RWPE2 (cell line): ENCODE data around the gene POC1B.

ENCODE experiments used
- ATAC-seq: fragments of 200-7000 bp; cut with Tn5 transposase; 3 replicates; pipeline ENCODE4 v1.9.1; 2021; ENCODE audit warnings: low read depth
- DNase-seq: peaks from one replicate; pipeline ENCODE4 v3.0.0-alpha.2; 2020; ENCODE audit warnings: low spot score
- H3K27ac ChIP-seq: fragments of 450-650 bp; 2 replicates; pipeline ENCODE4 v1.5.1; 2017; ENCODE audit warnings: mild to moderate bottlenecking; ENCODE audit not compliant: poor library complexity, severe bottlenecking
- H3K27me3 ChIP-seq: fragments of 250-450 bp; sonication (Bioruptor Pico); 2 replicates; pipeline ENCODE4 v1.5.1; 2021; ENCODE audit warnings: mild to moderate bottlenecking, moderate library complexity; ENCODE audit not compliant: insufficient read depth, poor library complexity, severe bottlenecking
- H3K36me3 ChIP-seq: fragments of 250-450 bp; sonication (Bioruptor Pico); 2 replicates; pipeline ENCODE4 v1.5.1; 2020; ENCODE audit warnings: low read depth, mild to moderate bottlenecking, moderate library complexity
- H3K4me1 ChIP-seq: fragments of 250-450 bp; sonication (Bioruptor Pico); 2 replicates; pipeline ENCODE4 v1.5.1; 2021; ENCODE audit warnings: mild to moderate bottlenecking, moderate library complexity; ENCODE audit not compliant: insufficient read depth, poor library complexity, severe bottlenecking
- H3K4me3 ChIP-seq: fragments of 250-450 bp; sonication (Bioruptor Pico); 2 replicates; pipeline ENCODE4 v1.5.1; 2021; ENCODE audit warnings: mild to moderate bottlenecking, moderate library complexity; ENCODE audit not compliant: severe bottlenecking
- H3K9me3 ChIP-seq: fragments of 250-450 bp; sonication (Bioruptor Pico); 2 replicates; pipeline ENCODE4 v1.5.1; 2021; ENCODE audit warnings: mild to moderate bottlenecking, moderate library complexity; ENCODE audit not compliant: severe bottlenecking
- CTCF ChIP-seq: fragments of 450-650 bp; IDR thresholded peaks from one replicate; pipeline ENCODE4 v1.5.1; 2017; ENCODE audit warnings: mild to moderate bottlenecking, moderate library complexity; ENCODE audit not compliant: poor library complexity, severe bottlenecking

The POC1B gene

GRCh38 chr12:89481213-89481914 lies 44.5 kb downstream of the POC1B start:
- H3K27ac ChIP-seq, result no peak overlapping the region
- no peak for TF ChIP-seq CTCF
- no peak overlapping the region for H3K4me3 ChIP-seq
- H3K4me1 ChIP-seq, result peaks cover 9% of the 10 kb centered on the region
- DNase-seq, result no peak
- H3K36me3 ChIP-seq, result peaks cover 8% of the 10 kb centered on the region
- no peaks in the 10 kb centered on the region for H3K9me3 ChIP-seq
- no peaks in the 10 kb centered on the region for H3K27me3 ChIP-seq
- no peak for ATAC-seq

DNA sequence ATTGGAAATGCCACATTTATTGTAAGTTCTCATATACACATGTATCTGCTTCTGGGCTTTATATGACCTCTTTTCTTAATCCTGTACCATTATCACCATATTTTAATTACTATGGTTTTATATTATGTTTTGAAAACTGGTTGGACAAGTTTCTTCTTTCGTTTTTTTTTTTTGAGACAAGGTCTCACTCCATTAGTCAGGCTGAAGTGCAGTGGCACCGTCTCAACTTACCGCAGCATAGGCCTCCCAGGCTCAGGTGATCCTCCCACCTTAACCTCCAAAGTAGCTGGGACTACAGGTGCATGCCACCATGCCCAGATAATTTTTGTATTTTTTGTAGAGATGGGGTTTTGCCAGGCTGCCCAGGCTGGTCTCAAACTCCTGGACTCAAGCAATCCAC lies 45.9 kb downstream of the POC1B start:
- DNase-seq (no peak), ATAC-seq (no peak)
- Histone ChIP-seq H3K36me3 (peaks cover 8% of the 10 kb centered on the region), H3K27me3 (no peaks in the 10 kb centered on the region), H3K27ac (no peak overlapping the region), H3K4me3 (no peak overlapping the region), H3K9me3 (no peaks in the 10 kb centered on the region), H3K4me1 (peaks cover 9% of the 10 kb centered on the region)
- no peak for TF ChIP-seq CTCF

- no peak for DNase-seq
- Histone ChIP-seq H3K27me3 (no peaks in the 10 kb centered on the region), H3K4me3 (no peak overlapping the region), H3K9me3 (no peaks in the 10 kb centered on the region), H3K27ac (no peak overlapping the region), H3K4me1 (peaks cover 14% of the 10 kb centered on the region), H3K36me3 (peaks cover 4% of the 10 kb centered on the region; the same call in 1 of the 2 replicates)
- ATAC-seq, result no peak
- TF ChIP-seq CTCF, result no peak
Observed at GRCh38 chr12:89477633-89478279, 48.1 kb downstream of the POC1B start.

DNA sequence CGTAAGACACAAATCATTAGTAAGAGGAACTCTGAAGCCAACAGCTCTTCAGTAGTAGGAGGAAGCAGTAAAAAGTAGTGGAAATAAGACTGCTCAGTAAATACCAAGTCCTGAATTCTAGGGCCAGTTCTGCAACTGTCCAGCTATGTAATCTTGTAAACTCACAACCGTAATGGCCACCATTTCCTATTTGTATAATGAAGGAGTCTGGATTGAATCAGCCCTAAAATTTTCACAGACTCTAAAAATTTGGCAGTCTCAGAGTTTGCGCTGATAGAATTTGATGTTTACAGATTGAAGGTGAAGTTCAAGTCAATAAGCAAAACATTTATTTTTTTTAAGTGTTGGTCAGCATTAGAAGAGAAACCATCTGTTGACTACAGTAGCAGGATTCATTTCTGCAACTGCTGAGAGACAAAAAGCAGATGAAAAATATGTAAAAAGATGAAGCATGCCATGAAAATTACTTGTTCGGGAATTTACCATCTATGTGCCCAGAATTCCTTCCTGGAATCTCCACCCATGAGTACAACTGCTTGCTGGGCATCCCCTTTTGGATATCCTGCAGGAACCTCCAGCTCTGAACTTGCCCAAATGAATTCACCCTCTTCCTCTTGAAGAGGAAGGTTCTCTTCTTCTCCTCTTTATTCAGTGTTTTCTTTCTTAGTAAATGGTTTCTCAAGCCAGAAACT lies 48.8 kb downstream of the POC1B start:
- Histone ChIP-seq H3K9me3 (no peaks in the 10 kb centered on the region), H3K27me3 (no peaks in the 10 kb centered on the region), H3K4me3 (no peak overlapping the region), H3K4me1 (peaks cover 21% of the 10 kb centered on the region), H3K27ac (no peak overlapping the region), H3K36me3 (peaks cover 4% of the 10 kb centered on the region)
- ATAC-seq, result no peak
- no peak for TF ChIP-seq CTCF
- no peak for DNase-seq
